ENCODE data around the gene ZDBF2.
"Not testable (repeated sequence)": the region's sequence is repeated elsewhere in the genome, so short reads cannot be mapped to it uniquely, and the experiment has no call there.

The ZDBF2 gene

DNA sequence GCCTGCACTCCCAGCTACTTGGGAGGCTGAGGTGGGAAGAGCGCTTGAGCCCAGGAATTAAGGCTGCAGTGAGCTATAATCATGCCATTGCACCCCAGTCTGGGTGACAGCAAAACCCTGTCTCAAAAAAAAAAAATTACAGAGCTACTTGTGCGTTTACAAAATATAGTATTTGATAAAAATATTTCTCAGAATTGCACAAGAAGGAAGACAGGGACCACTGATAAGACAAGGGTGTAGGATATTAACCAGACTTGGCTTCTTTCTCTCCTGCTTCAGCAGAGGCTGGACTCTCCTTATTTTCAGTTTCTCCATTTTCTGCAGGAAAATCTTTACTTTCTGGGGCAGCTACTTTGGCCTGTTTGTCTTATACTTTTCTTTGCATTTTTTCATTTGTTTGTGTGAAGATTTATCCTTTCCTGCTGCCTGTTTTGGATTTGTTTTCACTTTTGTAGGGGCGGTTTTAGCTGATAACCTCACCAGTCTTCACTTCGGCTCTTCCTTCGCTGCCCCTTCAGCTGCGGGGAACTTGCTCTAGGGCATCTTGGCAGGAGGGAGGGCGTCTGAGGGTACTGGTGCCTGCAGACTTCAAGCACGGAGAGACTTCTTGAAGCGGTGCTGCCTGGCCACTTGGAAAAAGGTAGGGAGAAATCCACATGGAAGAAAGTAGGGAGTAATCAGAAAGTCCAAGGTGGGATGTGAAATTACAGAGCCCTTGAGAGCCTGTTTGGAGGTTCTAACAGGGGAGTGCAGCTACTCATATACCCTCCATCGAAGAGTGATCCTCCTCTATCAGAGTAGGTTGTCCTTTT, 14.9 kb upstream of the ZDBF2 start:
- no peak for DNase-seq

DNA sequence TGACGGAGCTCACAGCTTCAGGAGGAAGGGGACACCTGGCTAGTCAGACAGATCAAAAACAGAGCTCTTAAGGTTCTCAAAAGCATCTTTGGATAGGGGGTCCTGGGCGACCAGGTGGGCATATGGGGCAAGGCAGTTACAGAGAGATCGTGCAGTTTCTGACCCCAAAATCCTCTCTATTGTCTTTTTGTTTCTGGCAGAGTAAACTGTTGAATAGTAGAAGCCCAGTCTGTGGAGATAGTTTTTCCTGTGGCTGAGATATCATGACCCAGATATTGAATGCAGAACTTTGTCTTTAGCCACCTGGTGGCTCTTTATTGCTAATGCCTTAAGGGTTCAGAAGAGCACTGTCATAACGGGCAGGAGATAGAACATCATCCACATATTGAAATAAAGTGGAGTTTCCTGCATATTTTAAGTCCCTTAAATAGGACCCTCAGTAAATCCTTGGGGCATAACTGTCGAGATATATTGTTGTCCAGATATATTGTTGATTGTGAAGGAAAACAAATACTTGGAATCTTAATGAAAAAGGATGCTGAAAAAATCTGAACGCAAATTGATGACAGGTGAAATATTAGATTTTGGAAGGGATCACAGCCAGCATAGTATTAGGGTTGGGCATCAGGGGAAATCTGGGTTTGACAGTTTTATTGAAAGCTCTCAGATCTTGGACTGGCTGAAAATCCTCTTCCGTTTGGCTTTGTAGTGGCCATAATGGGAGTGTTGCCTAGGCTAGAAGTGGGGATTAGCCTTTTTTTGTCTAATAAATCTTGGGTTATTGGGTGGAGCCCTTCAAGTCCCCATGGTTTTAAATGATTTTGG, 14.1 kb upstream of the ZDBF2 start:
- no peak for DNase-seq

DNA sequence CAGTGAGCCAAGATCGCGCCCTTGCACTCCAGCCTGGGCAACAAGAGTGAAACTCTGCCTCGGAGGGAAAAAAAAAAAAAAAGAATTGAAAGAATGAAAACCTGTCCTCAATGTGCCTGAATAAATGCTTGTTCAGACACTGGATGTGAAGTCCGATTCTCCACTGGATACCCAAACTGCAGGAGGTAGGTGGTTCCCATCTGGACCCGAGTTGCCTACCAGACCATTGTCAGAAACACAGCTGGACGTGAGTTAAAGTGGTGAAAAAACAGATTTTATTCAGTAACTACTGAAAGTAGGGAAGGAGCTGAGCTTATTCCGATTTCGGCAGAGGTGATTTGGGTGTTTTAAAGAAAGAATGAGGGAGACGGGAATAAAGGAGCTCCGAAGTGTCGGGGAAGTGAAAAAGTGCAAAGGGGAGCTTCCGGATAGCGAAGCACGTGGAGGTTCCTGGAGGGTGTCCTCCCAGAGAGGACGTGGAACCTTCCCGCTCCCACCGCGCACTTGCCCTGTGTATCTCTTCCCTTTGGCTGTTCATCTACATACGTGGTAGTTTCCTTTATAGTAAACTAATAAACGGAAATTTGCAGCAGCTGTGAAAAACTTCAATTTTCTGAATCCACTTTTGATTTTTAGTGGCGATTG, 10.4 kb upstream of the ZDBF2 start:
- DNase-seq: no peak

DNA sequence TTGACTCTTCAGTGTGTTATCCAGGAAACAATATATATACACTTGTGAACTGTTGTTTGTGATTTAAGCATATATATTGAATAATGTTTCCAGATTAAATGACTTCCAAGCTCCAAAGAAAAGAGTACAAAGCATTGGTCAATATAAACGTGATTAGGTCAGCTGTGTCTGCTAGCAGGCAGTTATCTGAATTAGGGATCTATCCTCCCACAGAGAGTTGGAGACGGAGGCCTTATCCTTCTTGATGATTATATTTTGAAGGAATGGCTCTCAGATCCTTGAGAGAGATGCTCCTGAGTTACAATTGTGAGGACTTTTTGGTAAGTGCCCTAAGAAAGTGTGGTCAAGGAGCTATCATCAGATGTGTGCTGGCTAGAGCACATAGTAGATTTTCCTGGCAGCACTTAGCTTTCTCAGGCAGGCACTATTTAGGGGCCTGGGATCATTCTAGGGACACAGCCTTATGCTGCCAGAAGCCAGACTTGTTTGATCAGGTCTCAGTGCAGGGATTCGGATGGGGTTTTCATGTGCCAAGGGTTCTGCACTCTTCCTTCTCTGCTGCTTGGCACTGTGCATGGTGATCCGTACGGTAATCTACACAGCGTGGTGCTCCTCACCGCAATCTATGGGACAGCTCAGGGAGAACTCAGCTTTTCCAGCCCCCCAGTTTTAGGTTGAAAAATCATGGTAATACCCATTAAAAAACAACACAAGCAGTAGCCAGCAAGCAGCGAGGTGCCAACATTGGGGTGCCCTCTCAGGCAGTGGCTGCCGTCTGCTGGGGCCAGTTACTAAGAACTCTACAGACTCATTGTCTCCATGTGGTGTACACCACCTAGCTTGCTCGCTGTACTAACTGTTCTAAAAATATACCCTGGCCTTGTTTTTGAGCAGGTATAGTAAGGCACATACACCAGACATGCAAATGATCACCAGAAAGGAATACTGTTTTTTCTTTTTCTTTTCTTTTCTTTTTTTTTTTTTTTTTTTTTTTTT, 8.0 kb upstream of the ZDBF2 start:
- DNase-seq: no peak

DNA sequence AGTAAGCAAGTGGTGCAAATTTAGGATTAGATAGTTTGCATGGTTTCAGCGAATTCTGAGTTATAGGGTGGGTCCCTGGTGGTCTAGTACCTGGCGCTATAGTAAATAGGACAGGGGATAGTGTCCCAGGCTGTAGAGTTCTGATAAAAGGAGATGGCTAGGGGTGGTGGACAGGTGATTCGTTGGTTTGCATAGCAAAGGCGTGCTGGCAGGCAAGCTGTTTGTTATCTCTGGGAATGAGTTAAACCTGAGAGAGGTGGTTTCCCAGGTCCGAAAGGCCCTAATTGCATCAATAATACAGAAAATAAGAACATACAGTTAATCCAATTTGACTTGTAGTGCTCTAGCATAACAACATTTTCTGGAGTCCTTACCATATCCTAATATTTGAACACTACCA, 6.9 kb upstream of the ZDBF2 start:
- no peak for DNase-seq

DNA sequence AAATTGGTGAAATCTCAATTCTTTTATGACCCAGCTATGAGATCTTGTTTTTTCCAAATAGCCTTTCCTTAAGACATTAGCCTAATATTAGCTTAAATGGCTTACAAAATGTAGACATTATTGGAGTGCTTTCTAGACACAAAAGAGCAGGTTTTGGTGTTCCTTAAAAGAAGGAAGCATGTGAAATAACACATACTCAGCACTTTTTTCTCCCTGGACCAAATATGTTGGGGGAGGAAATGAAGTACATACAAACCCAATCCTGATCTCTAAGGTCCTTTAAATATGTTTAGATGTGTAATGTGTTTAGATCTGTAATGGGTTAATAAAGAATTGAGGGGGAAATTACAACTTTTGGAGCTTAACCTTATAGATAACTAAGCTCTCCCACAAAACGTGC, 3.4 kb upstream of the ZDBF2 start:
- DNase-seq: no peak

DNA sequence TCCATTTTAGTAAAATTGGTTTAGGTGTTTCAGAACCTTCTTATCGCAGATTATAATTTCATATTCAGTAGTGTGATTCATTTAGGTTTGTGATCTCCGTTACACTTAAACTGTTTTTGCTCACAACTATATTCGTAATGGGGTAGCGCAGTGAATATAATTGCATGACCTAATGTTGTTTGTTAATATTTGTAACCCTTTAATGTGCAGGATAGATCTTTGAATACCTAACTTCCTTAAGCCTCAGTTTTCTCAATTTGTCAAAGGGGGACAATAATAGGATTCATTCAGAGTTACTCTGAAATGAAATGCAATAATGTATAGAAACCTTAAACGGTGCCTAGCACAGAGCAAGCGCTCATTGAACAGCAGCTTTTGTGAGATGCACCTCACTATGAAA, 558 bp upstream of the ZDBF2 start:
- no peak for DNase-seq

DNA sequence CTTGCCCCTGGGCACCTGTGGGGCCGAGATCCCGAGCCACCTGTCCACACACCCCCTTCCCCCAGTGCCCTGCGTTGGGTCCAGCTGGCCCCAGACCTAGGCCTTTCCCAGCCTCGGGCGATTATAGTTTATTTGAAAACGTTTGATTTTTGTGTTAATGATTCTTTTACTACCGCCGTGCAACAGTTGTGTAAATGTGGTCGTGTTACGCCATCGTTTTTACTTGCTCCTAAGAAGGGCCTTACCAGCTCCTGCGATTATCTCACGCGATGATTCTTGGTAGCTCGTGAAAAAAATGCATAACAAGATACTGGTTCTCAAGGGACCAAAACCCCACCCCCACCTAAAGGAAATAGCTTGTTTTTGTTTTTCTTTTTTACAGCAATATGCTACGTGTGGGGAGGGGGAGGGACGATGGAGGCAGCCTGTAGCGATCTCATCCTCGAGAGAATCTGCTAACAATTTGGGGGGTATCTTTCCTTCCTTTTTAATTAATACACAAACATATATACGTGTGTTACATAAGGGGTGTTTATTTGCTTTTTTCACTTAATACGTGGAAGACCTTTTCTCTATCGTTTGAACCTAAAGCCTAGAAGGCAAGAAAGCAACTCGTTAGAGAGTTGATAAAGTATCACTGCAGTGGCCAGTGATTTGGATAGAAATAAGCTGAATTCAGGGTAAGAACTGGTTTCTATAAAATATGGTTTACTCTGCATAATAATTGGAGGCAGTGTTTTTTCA, 1.0 kb downstream of the ZDBF2 start:
- DNase-seq: no peak

DNA sequence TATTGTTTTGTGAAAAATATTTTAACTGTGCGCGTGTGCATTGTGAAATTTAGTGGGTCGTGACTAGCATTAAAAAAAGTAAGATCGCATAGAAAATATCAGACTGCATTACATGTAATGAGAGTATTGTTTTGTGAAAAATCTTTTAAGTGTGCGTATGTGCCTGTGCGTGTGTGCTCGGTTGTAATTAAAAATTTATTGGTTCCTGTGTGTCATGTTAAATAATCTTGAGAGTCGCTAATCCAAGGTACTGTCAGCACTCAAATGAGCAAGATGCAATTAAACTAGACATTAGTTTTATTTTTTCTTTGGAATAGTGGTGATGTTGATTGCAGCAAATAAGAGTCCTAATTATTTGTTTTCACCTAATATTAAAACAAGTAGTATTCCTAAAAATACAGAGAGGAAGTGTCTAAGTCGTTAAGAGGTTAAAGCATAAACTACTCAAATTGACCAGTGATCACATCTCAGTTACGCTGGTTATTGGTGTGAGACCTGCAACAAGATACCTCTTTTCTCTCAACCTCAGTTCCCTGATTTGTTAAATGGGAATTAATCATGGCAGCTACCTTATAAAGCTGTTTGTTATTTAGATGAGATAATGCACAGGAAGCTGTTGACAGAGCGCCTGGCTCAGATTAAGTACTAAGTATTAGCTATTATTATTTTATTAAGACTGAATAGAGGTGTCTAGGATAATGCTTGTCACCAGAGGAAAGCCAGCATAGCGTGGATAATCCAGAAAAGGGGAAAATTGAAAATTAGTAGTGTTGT, 1.9 kb downstream of the ZDBF2 start:
- no peak for DNase-seq

DNA sequence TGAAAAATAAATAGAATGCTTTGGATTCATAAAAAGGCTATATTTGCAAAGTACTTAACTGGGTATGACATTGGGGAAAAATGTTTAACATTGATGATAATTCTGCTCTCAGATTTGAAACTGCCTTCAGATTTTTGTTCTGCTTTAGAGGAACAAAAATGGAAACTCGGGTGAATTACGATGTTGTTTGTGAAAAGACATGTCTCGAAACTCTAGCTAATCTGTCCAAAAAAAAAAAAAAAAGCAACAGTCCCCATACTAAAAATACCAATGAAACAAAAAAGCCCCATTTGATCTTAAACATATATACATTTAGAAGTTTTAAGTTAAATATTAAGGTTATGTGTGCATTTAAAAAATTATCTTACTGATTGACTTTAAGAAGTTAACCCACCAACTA, 3.0 kb downstream of the ZDBF2 start:
- no peak for DNase-seq

DNA sequence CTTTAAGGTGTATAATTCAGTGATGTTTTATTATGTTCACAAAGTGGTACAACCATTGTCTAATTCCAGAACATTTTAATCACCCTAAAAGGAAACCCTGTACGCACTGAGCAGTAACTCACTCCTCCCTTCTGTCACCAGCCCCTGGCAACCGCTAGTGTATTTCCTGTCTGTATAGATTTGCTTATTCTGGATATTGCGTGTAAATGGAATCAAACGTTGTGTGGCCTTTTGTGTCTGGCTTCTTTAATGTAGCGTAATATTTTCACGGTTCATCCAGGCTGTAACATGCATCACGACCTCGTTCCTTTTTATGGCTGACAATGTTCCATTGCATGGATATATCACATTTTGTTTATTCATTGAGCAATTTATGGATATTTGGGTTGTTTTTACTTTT, 8.3 kb downstream of the ZDBF2 start:
- no peak for DNase-seq

DNA sequence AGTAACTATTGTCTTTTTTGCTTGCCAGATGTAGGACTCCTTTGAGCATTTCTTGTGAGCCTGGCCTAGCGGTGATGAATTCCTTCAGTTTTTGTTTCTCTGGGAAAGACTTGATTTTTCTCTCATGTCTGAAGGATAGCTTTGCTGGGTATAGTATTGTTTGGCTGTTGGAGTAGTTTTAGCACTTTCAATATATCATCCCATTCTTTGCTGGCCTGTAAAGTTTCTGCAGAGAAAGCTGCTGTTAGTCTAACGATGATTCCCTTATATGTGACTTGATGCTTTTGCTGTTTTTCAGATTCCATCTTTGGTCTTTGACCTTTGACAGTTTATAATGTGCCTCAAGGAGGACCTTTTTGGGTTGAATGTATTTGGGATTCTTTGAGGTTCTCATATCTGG, 12.7 kb downstream of the ZDBF2 start:
- no peak for DNase-seq

DNA sequence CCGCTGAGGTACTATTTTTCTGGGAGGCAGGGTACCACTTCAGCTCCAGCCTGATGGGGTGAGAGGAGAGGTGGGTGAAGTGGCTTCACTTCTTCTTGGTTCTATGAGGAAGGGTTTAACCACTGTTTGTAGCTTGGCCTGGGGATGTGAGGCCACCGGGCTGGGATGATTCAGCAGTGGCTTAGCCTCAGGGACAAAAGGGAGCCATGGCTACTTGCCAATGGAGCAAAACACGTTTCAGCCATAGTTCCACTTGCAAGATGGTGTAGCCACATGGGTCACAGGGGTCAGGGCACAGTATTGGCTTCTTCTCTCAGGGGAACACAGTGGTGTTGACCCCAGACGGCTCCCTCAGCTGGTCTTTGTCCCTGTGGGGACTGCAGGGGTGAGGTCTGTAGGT, 14.9 kb downstream of the ZDBF2 start:
- no peak for DNase-seq

DNA sequence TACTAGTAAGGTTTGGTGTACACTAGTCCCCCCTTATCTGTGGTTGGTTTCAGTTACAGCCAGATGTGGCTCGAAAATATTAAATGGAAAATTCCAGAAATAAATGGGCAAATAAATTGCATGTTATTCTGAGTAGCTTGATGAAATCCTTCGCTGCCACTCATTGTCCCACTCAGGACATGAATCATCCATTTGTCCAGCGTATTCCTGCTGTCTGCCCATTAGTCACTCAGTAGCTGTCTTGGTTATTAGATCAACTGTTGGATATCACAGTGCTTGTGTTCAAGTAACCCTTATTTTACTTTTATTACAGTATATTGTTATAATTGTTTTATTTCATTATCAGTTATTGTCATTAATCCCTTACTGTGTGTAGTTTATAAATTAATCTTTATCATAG, 21.7 kb downstream of the ZDBF2 start:
- DNase-seq: no peak

DNA sequence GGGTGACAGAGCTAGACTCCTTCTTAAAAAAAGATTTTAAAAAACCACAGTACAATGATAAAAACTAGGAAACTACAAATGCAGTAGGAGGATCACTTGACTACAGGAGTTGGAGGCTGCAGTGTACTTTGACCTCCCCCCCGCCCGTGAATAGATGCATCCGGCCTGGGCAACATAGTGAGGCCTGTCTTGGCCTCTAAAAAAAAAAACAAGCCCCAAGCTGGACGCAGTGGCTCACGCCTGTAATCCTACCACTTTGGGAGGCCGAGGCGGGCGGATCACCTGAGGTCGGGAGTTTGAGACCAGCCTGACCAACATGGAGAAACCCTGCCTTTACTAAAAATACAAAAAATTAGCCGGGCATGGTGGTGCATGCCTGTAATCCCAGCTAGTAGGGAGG, 25.1 kb downstream of the ZDBF2 start:
- DNase-seq: not testable (repeated sequence)

DNA sequence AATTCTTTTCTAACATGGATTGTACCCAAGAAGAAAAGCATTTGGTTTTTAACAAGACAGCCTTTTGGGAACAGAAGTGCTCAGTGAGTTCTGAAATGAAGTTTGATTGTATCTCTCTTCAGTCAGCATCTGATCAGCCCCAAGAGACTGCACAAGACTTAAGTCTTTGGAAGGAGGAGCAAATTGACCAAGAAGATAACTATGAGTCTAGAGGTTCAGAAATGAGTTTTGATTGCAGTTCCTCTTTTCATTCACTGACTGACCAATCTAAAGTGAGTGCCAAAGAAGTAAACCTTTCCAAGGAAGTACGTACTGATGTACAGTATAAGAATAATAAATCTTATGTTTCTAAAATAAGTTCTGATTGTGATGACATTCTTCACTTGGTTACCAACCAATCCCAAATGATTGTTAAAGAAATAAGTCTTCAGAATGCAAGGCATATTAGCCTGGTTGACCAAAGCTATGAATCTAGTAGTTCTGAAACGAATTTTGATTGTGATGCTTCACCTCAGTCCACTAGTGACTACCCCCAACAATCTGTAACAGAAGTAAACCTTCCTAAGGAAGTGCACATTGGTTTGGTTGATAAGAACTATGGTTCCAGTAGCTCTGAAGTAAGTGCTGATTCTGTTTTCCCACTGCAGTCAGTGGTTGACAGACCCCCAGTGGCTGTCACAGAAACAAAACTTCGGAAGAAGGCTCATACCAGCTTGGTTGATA, 31.2 kb downstream of the ZDBF2 start:
- no peak for DNase-seq

DNA sequence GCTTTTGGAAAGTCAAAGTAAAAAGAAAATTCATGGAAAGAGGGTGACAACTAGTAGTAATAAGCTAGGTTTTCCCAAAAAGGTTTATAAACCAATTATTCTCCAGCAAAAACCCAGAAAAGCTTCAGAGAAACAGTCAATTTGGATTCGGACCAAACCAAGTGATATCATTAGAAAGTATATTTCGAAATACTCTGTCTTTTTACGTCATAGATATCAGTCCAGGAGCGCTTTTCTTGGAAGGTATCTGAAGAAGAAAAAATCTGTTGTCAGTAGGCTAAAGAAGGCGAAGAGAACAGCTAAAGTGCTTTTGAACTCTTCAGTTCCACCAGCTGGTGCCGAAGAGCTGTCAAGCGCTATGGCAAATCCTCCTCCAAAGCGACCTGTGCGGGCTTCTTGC, 36.6 kb downstream of the ZDBF2 start:
- no peak for DNase-seq

DNA sequence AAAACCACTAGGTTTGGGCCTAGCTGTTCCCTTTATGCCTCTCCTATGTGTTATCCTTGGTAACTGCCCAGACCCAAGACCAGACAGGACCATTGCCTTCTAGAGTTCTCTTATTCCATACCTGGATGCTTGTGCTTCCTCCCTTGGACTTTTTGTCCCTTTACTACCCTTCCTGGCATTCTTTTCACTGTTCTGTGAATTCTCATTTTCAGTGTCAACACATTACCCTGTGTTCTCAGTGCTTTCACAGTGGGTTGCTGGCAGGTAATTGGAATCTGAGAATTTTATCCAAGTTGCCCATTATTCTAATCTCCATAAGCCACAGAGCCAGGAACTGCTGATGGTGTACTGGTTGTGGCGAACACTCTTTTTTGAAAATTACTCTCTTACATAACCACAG, 41.7 kb downstream of the ZDBF2 start:
- DNase-seq: no peak

DNA sequence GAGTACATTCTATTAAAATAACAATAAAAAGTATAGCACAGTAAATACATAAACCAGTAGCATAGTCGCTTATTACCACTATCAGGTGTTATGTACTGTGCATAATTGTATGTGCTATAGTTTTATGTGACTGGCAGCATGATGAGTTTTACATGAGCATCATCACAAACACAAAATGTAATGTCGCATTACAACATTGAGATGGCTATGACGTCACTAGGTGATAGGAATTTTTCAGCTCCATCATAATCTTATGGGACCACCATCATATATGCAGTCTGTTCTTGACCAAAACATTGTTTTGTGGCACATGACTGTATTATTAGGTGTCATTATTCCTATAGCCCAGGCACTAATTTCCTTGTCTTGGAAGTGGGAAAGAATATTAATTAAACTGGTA, 48.6 kb downstream of the ZDBF2 start:
- no peak for DNase-seq

DNA sequence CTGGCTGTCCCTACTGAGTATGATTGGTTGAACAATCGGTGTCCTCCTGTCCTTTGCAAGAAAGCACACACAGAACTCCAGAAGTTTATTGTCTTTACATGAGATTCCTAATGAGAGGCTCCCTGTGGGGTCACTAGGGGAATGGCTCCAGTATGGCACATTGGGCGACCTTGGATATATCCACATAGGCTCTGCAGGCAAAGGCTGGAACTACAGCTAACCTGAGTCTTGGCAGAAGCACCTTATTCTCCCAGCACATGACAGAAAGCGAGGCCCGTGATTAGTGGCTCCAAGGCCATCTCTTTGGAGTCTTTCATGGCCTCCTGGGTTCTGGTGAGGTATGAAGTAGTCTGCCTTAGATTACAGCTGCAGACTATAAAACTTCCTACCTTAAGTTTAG, 49.0 kb downstream of the ZDBF2 start:
- no peak for DNase-seq
